NB4 (cell line): ENCODE measurements around the gene CAMTA1.

Source experiments
- POLR2A ChIP-seq: IDR thresholded peaks from 2 replicates; pipeline ENCODE4 v1.6.1; 2011; ENCODE audit warnings: mild to moderate bottlenecking; ENCODE audit not compliant: insufficient read length; ENCODE audit errors: extremely low read depth
- TF ChIP-seq, protein P1 (sequence below): IDR thresholded peaks from one replicate; pipeline ENCODE4 v1.5.1; 2012; ENCODE audit warnings: low read depth, low read length

DNA sequence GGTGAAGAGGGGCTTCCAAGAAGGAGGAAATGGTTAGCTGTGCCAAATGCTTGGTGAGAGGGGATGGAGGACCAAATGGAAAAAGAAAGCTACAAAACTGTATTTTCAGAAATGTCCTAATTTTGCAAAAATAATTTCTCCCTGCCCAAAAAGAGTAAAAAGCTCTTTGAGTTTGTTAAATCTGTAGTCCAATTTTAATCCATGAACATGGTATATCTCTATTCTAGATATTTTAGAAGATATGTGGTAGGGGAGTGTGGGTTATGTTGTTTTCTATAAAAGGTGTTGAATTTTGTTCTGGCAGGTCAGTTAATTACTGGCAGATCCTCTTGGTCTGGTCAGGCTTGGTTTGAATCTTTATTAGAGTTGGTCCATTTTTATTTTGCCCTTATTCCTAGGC is 511.7 kb downstream of the CAMTA1 start:
- TF ChIP-seq, protein P1, sequence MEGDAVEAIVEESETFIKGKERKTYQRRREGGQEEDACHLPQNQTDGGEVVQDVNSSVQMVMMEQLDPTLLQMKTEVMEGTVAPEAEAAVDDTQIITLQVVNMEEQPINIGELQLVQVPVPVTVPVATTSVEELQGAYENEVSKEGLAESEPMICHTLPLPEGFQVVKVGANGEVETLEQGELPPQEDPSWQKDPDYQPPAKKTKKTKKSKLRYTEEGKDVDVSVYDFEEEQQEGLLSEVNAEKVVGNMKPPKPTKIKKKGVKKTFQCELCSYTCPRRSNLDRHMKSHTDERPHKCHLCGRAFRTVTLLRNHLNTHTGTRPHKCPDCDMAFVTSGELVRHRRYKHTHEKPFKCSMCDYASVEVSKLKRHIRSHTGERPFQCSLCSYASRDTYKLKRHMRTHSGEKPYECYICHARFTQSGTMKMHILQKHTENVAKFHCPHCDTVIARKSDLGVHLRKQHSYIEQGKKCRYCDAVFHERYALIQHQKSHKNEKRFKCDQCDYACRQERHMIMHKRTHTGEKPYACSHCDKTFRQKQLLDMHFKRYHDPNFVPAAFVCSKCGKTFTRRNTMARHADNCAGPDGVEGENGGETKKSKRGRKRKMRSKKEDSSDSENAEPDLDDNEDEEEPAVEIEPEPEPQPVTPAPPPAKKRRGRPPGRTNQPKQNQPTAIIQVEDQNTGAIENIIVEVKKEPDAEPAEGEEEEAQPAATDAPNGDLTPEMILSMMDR: no peak
- no peak for TF ChIP-seq POLR2A
